GM19324 (cell line): ENCODE results near the gene ST8SIA1.

Experiments
- ATAC-seq: cut with Tn5 transposase; IDR thresholded peaks from one replicate; pipeline ENCODE4 v1.9.1; 2021; ENCODE audit warnings: mild to moderate bottlenecking, moderate library complexity; ENCODE audit not compliant: unreplicated experiment, low FRiP score

The ST8SIA1 gene

DNA sequence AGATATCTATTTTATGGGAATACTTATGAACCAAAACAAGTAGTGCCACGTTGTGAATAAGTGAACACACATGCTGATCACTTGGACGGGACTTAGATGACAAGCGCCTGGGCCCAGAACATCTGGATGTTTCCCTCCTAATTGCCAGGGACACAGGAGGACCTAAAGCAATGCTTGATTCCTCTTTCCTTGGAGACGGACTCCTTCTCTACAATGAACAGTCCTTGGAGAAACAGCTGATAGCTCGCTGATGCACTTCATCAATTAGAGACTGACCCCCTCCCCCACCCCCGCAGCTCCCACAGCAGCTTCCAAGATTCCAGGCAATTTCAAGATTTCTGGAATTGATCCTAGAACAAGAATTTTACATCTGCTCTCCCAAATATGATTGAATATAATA lies 86.4 kb downstream of the ST8SIA1 start:
- no peak for ATAC-seq

GRCh38 chr12:22246217-22246846 lies 88.2 kb downstream of the ST8SIA1 start:
- ATAC-seq: no peak

- ATAC-seq: no peak
These were observed 91.8 kb downstream of the ST8SIA1 start for GRCh38 chr12:22242726-22243125.

DNA sequence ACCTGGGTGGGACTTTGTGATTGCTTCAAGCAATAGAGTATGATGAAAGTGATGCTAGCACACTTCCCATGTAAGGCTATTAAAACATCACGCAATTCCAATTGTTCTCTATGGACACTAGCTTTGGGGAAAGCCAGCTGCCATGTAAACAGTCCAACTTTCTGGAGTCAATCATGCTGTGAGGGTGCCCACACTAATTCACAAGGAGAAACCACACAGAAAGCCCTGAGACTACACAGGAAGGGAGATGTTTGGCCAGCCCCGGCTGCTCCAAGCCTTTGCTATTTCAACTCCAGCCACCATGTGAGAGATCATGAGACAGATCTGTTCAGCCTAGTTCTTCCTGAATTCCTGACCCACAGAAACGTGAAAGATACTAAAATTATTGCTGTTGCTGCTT lies 96.3 kb downstream of the ST8SIA1 start:
- ATAC-seq: no peak

GRCh38 chr12:22234561-22234960 lies 99.9 kb downstream of the ST8SIA1 start:
- no peak for ATAC-seq

DNA sequence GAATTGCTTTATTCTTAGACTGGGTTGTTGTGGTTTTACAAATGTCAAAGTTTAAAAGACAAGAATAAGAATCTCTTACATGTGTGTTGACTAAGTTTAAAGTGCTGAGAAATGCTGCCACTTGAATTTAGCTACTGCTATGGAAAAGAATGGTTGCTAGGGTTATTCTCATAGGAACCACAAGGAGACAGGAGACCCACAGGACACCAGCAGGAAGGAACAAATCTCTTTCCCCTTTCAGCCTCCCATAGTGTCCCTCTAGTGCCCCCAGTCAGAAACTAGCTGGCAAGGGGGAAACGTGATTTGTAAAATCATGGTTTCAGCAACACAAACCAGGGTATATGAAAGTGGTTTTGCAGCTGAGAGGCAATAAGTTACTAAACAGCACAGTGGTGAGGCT lies 102.7 kb downstream of the ST8SIA1 start:
- no peak for ATAC-seq

- no peak for ATAC-seq
These were observed 103.4 kb downstream of the ST8SIA1 start for GRCh38 chr12:22231078-22231477.

DNA sequence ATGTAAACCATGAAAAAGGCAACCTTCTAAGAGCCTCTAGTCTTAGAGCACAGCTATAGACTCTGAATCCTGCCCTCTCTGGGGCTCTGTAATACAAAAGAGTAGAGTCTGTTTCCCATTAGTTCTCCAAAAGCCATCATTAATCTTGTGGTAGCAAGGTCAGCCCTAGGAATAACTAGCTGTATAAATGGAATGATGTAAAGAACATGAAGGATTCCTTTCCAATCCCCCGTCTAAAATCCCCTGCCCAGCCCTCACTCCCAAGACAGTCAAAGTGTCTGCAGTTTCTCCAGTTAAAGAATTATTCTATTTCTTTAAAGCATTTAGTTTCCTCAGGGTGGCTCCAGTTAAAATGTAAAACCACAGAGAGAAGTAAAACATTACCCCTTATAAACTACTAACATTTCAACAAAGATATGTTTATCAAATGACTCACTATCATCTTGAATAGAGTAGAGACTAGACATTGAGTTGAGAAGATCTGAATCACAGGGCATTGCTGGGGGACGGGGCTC lies 104.2 kb downstream of the ST8SIA1 start:
- ATAC-seq: no peak

DNA sequence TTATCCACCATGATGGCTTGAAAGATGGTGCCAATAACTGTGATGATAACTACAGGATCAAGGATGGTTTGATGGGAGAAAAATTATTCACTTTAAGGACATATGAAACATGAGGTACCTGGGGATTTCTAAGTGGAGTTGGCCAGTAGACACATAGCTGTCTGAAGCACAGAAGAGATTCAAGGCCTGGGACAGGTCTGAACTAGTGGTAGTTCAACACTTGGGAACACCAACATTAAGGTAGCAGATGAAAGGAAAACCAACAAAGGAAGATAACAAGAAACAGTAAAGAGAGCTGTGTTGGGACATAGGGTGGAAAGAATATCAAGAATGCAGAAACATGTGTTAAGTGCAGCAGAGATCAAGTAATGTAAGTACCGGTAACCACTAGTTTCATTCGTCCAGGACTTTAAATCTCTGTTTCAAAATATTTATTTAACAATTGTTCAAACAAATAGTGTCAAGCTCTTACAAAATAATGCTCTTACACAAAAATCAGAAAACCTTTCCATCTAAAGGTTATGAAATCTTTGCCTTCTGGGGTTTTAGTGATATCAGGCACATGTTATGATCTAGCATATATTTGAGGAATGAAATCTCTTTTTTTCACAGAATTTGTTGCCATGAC lies 104.7 kb downstream of the ST8SIA1 start:
- no peak for ATAC-seq

DNA sequence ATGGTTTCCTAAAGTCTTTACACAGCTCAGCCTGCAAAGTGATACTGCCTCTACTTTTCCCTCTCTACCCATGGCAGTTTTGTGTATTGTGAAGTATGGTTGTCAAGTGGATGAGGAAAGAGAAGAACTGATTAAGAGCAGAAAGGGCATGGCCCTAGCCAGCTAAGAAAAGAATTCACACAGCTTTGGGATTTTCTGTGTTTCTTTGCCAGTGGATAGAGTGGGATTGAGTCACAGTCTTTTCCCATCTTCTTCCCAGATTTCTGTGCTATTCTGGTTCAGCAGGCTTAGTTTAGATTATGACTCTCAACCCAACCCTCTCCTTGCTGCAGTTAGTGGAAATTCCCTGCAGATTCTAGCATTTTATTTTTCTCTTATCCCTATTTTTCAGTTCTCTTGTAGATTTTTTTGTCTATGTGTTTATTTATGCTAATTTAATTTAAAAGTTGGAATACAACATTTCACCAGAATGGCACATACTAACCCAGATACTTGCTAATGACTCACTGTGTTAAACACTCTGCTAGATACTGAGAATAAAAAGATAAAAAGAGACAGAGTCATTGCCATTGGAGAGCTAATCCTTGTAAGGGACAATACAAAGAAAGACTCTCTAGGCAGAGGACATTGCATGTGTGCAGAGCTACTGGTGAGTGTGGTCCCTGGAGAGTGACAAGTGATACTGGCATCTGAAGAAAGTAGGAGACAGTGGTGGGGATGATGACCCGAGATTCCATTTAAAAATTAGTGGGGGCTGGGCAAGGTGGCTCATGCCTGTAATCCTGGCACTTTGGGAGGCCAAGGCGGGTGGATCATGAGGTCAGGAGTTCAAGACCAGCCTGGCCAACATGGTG lies 106.3 kb downstream of the ST8SIA1 start:
- no peak for ATAC-seq

GRCh38 chr12:22223356-22223755 lies 111.2 kb downstream of the ST8SIA1 start:
- no peak for ATAC-seq

DNA sequence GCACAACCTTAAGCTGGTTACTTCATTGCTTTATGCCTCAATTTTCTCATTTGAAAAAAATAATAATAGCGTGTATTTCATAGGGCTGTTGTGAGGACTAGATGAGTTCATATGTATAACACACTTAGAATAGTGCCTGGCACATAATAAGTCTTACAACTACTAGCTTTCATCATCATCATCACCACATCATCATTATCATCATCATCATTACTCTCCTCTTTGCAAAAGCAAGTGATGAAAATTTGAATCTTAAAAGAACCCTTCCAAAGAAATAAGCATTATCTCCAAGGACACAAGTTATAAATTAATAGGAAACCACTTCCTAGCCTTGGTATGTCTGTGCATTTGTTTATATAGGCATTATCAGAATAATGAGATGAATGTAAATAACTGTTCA lies 117.0 kb downstream of the ST8SIA1 start:
- ATAC-seq: no peak

DNA sequence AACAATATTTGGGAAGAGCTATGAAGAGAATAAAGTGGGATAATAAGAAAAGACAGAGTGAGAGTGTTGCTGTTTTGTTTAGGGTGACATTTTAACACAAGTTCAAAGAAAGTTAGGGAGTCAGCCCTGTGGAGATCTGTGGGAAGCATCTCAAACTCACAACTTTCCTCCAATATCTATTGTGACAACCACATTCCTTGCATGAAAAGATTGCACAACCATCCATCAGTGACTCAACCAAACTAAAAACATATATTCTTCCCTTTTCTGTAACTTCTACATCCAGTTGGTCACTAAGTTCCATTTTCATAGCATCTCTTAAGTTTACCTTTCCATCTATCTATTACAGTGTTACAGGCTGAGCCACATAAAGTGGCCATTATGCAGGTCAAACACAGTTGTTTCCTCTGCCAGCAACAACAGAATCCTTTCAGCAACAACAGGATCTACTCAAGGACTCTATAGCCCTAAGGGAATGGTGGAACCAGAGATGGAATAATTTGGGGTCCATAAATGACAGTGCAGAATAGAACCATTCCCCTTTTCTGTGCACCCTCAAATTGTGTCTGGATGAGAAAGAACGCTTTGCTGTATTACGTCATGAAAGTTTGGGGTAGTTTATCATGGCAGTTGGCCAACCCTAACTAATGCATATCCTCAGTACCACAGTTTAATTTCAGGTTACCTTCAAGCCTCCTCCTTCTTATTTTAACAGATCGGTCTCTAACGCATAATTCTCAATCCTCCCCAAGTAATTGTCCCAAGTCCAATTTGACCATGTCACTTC lies 118.8 kb downstream of the ST8SIA1 start:
- no peak for ATAC-seq

GRCh38 chr12:22211128-22211527 lies 123.4 kb downstream of the ST8SIA1 start:
- no peak for ATAC-seq

DNA sequence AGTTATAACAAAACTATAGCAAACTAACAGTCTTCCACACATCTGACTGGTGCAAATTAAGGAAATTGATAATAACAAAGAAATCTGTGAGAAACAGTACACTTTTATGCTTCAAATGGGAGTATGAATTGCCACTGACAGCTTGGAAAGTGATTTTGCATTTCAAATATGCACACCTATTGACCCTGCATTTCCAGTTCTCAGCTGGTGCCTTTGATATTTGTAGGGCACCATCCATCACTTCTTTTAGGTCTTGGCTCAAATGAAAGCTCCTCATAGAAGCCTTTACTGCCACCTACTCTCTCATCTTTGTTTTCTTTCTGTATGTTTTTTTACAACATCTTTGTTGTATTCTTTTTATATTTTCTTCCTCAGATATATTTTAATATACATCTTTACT lies 125.1 kb downstream of the ST8SIA1 start:
- ATAC-seq: no peak

GRCh38 chr12:22206111-22206728 lies 128.3 kb downstream of the ST8SIA1 start:
- ATAC-seq: no peak

- no peak for ATAC-seq
These were observed 130.1 kb downstream of the ST8SIA1 start for GRCh38 chr12:22204391-22204790.

GRCh38 chr12:22202847-22203246 lies 131.7 kb downstream of the ST8SIA1 start:
- ATAC-seq: no peak

DNA sequence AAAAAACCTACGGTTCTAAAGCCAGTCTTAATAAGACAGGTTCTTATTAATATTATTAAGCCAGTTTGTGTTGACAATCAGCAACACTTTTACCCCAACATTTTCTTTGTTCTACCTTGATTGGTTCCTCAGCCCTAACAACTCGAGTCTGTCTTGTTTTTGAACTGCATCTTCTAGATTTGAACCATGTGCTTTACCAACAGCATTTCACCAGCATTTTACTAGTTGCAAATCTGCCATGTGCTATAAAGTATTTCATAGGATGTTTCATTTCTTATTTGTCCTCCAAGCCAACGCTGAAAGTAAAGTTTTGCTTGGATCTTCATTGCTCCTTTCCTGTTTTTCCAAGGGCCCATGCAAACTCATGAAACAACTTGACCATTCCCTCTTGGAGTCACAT lies 133.4 kb downstream of the ST8SIA1 start:
- no peak for ATAC-seq

- ATAC-seq: no peak
These were observed 138.3 kb downstream of the ST8SIA1 start for GRCh38 chr12:22196236-22196635.
